ENCODE measurements around the gene ARSB.
"Not testable (repeated sequence)": the region's sequence is repeated elsewhere in the genome, so short reads cannot be mapped to it uniquely, and the experiment has no call there.

Gene ARSB

GRCh38 chr5:78920604-78921003 lies 64.5 kb downstream of the ARSB start:
- no peaks in the 10 kb centered on the region for H3K9me3 ChIP-seq (ENCODE audit: low read length)
- H3K36me3 ChIP-seq (ENCODE audit: insufficient read depth, low read length) = no peaks in the 10 kb centered on the region

GRCh38 chr5:78919796-78920195 lies 65.3 kb downstream of the ARSB start:
- Histone ChIP-seq H3K4me1 (ENCODE audit: insufficient read depth, low read length) (no peaks in the 10 kb centered on the region), H3K9me3 (ENCODE audit: low read length) (no peaks in the 10 kb centered on the region), H3K36me3 (ENCODE audit: insufficient read depth, low read length) (no peaks in the 10 kb centered on the region), H3K4me3 (ENCODE audit: low read length) (no peak overlapping the region), H3K27me3 (ENCODE audit: insufficient read depth, low read length) (no peaks in the 10 kb centered on the region), H2AFZ (ENCODE audit: low read depth, low read length) (no peak overlapping the region)

More at GRCh38 chr5:78920604-78921003, 64.5 kb downstream of the ARSB start:
- no peaks in the 10 kb centered on the region for H3K27me3 ChIP-seq (ENCODE audit: insufficient read depth, low read length)
- no peak overlapping the region for H3K4me3 ChIP-seq (ENCODE audit: low read length)
- H2AFZ ChIP-seq (ENCODE audit: low read depth, low read length) = no peak overlapping the region
- H3K4me1 ChIP-seq (ENCODE audit: insufficient read depth, low read length) = no peaks in the 10 kb centered on the region

- H2AFZ ChIP-seq (ENCODE audit: low read depth, low read length) = no peak overlapping the region
- H3K36me3 ChIP-seq (ENCODE audit: insufficient read depth, low read length) = no peaks in the 10 kb centered on the region
- H3K9me3 ChIP-seq (ENCODE audit: low read length) = no peaks in the 10 kb centered on the region
- no peaks in the 10 kb centered on the region for H3K27me3 ChIP-seq (ENCODE audit: insufficient read depth, low read length)
- no peaks in the 10 kb centered on the region for H3K4me1 ChIP-seq (ENCODE audit: insufficient read depth, low read length)
- H3K4me3 ChIP-seq (ENCODE audit: low read length) = no peak overlapping the region
These were observed 69.1 kb downstream of the ARSB start for GRCh38 chr5:78916044-78916443.

- Histone ChIP-seq H2AFZ (ENCODE audit: low read depth, low read length) (no peak overlapping the region), H3K4me3 (ENCODE audit: low read length) (no peak overlapping the region), H3K36me3 (ENCODE audit: insufficient read depth, low read length) (no peaks in the 10 kb centered on the region), H3K4me1 (ENCODE audit: insufficient read depth, low read length) (no peaks in the 10 kb centered on the region), H3K27me3 (ENCODE audit: insufficient read depth, low read length) (no peaks in the 10 kb centered on the region), H3K9me3 (ENCODE audit: low read length) (no peaks in the 10 kb centered on the region)
These were observed 69.9 kb downstream of the ARSB start for GRCh38 chr5:78915170-78915569.

- no peaks in the 10 kb centered on the region for H3K36me3 ChIP-seq (ENCODE audit: insufficient read depth, low read length)
- no peaks in the 10 kb centered on the region for H3K27me3 ChIP-seq (ENCODE audit: insufficient read depth, low read length)
- H3K4me1 ChIP-seq (ENCODE audit: insufficient read depth, low read length) = peaks cover 14% of the 10 kb centered on the region
- no peak overlapping the region for H3K4me3 ChIP-seq (ENCODE audit: low read length)
- H2AFZ ChIP-seq (ENCODE audit: low read depth, low read length) = no peak overlapping the region
- H3K9me3 ChIP-seq (ENCODE audit: low read length) = no peaks in the 10 kb centered on the region
These were observed 72.3 kb downstream of the ARSB start for GRCh38 chr5:78912811-78913210.

- H2AFZ ChIP-seq (ENCODE audit: low read depth, low read length) = no peak overlapping the region
- no peak overlapping the region for H3K4me3 ChIP-seq (ENCODE audit: low read length)
- H3K9me3 ChIP-seq (ENCODE audit: low read length) = no peaks in the 10 kb centered on the region
- no peaks in the 10 kb centered on the region for H3K36me3 ChIP-seq (ENCODE audit: insufficient read depth, low read length)
- H3K4me1 ChIP-seq (ENCODE audit: insufficient read depth, low read length) = peaks cover 19% of the 10 kb centered on the region
- no peaks in the 10 kb centered on the region for H3K27me3 ChIP-seq (ENCODE audit: insufficient read depth, low read length)
These were observed 72.9 kb downstream of the ARSB start for GRCh38 chr5:78912085-78912771.

- H3K36me3 ChIP-seq (ENCODE audit: insufficient read depth, low read length); H2AFZ ChIP-seq (ENCODE audit: low read depth, low read length); H3K9me3 ChIP-seq (ENCODE audit: low read length); H3K27me3 ChIP-seq (ENCODE audit: insufficient read depth, low read length): not testable (repeated sequence)
- Histone ChIP-seq H3K4me1 (ENCODE audit: insufficient read depth, low read length) (peaks cover 23% of the 10 kb centered on the region), H3K4me3 (ENCODE audit: low read length) (peak overlapping the region; percentile 41)
These were observed 75.7 kb downstream of the ARSB start for GRCh38 chr5:78909224-78909983.

GRCh38 chr5:78908173-78909061 lies 76.7 kb downstream of the ARSB start:
- H3K4me1 ChIP-seq (ENCODE audit: insufficient read depth, low read length) = peaks cover 24% of the 10 kb centered on the region
- H3K9me3 ChIP-seq (ENCODE audit: low read length) = no peaks in the 10 kb centered on the region
- no peaks in the 10 kb centered on the region for H3K27me3 ChIP-seq (ENCODE audit: insufficient read depth, low read length)
- H3K36me3 ChIP-seq (ENCODE audit: insufficient read depth, low read length) = no peaks in the 10 kb centered on the region
- peak overlapping the region; percentile 29 for H2AFZ ChIP-seq (ENCODE audit: low read depth, low read length)
- peak overlapping the region; percentile 41 for H3K4me3 ChIP-seq (ENCODE audit: low read length)

GRCh38 chr5:78907255-78907891 lies 77.7 kb downstream of the ARSB start:
- H3K27me3 ChIP-seq (ENCODE audit: insufficient read depth, low read length) = no peaks in the 10 kb centered on the region
- no peak overlapping the region for H3K4me3 ChIP-seq (ENCODE audit: low read length)

GRCh38 chr5:78905084-78905938 lies 79.8 kb downstream of the ARSB start:
- Histone ChIP-seq H3K9me3 (ENCODE audit: low read length) (no peaks in the 10 kb centered on the region), H3K36me3 (ENCODE audit: insufficient read depth, low read length) (no peaks in the 10 kb centered on the region), H3K4me1 (ENCODE audit: insufficient read depth, low read length) (peaks cover 34% of the 10 kb centered on the region), H3K27me3 (ENCODE audit: insufficient read depth, low read length) (no peaks in the 10 kb centered on the region), H2AFZ (ENCODE audit: low read depth, low read length) (no peak overlapping the region), H3K4me3 (ENCODE audit: low read length) (no peak overlapping the region)

More at GRCh38 chr5:78907255-78907891, 77.7 kb downstream of the ARSB start:
- Histone ChIP-seq H2AFZ (ENCODE audit: low read depth, low read length) (no peak overlapping the region), H3K4me1 (ENCODE audit: insufficient read depth, low read length) (peaks cover 32% of the 10 kb centered on the region), H3K36me3 (ENCODE audit: insufficient read depth, low read length) (no peaks in the 10 kb centered on the region), H3K9me3 (ENCODE audit: low read length) (no peaks in the 10 kb centered on the region)

- Histone ChIP-seq H3K27me3 (ENCODE audit: insufficient read depth, low read length) (no peaks in the 10 kb centered on the region), H3K36me3 (ENCODE audit: insufficient read depth, low read length) (no peaks in the 10 kb centered on the region), H3K4me3 (ENCODE audit: low read length) (no peak overlapping the region), H3K9me3 (ENCODE audit: low read length) (no peaks in the 10 kb centered on the region), H3K4me1 (ENCODE audit: insufficient read depth, low read length) (peaks cover 30% of the 10 kb centered on the region), H2AFZ (ENCODE audit: low read depth, low read length) (no peak overlapping the region)
These were observed 81.2 kb downstream of the ARSB start for GRCh38 chr5:78903861-78904260.

GRCh38 chr5:78903353-78903752 lies 81.8 kb downstream of the ARSB start:
- peaks cover 25% of the 10 kb centered on the region for H3K4me1 ChIP-seq (ENCODE audit: insufficient read depth, low read length)
- H3K9me3 ChIP-seq (ENCODE audit: low read length) = no peaks in the 10 kb centered on the region
- no peak overlapping the region for H3K4me3 ChIP-seq (ENCODE audit: low read length)
- H3K27me3 ChIP-seq (ENCODE audit: insufficient read depth, low read length) = no peaks in the 10 kb centered on the region
- no peak overlapping the region for H2AFZ ChIP-seq (ENCODE audit: low read depth, low read length)
- H3K36me3 ChIP-seq (ENCODE audit: insufficient read depth, low read length) = no peaks in the 10 kb centered on the region
